ENCODE results near the gene RUBCNL. TPM values are rescaled to one million over a fixed set of nuclear protein-coding genes. Genes with fewer than 3 reads are reported as not detected.

The RUBCNL gene
- total and polyA plus RNA-seq, 2 of the 4 experiments (the other 2 are of a cell fraction) = 0.03 TPM; not detected in 1

DNA sequence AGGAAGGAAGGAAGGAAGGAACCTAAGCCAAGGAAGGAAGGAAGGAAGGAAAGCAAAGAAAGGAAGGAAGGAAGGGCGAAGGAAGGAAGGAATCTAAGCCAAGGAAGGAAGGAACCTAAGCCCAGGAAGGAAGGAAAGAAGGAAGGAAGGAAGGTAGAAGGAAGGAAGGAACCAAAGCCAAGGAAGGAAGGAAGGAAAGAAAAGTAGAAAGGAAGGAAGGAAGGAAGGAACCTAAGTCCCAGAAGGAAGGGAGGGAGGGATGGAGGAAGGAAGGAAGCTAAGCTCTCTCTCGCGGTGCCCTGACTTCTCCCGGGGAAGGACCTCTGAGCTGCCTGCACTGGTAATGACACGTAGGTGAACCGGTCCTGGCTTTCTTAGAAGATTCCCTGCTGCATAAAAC is 1.3 kb upstream of the RUBCNL start:
- no peak overlapping the region for H4K5ac ChIP-seq (ENCODE audit: low read depth, low read length)
- H3K23ac ChIP-seq (ENCODE audit: low read depth, low read length) = no peak overlapping the region
- H4K91ac ChIP-seq (ENCODE audit: insufficient read depth, low read depth, low read length) = no peak overlapping the region
- H3K4ac ChIP-seq (ENCODE audit: low read depth, low read length) = no peak overlapping the region
- 92% methylated on average over 5 of the region's 6 CpGs; no CpG with 5 or more reads in 1 of the 2 experiments for WGBS, 2 experiments (ENCODE audit: extremely low coverage in 2 of 2, insufficient read length in 1 of 2)
- no peaks in the 10 kb centered on the region for H3K36me3 ChIP-seq (ENCODE audit: control insufficient read depth, insufficient read depth, low read length)
- no peaks in the 10 kb centered on the region for H3K9me3 ChIP-seq (ENCODE audit: control insufficient read depth, insufficient read depth, low read length)
- TF ChIP-seq POLR2A (IDR thresholded peaks at IDR 0.05; ENCODE audit: low read depth, low read length) (no peak), MAZ (IDR thresholded peaks at IDR 0.05; ENCODE audit: borderline replicate concordance, low read depth, low read length) (no peak), RFX5 (IDR thresholded peaks at IDR 0.05; ENCODE audit: low read depth, low read length) (no peak), MXI1 (IDR thresholded peaks at IDR 0.05; ENCODE audit: borderline replicate concordance, low read depth, low read length) (no peak), BHLHE40 (IDR thresholded peaks at IDR 0.05; ENCODE audit: low read depth, low read length) (no peak), CEBPB (IDR thresholded peaks at IDR 0.05; ENCODE audit: low read depth, low read length) (no peak), RAD21 (IDR thresholded peaks at IDR 0.05; ENCODE audit: low read length) (no peak), RCOR1 (IDR thresholded peaks at IDR 0.05; ENCODE audit: insufficient replicate concordance, low read length) (no peak), NFE2L2 (IDR thresholded peaks at IDR 0.05; ENCODE audit: low read depth, low read length) (no peak), CHD1 (IDR thresholded peaks at IDR 0.05; ENCODE audit: low read depth, low read length) (no peak), SMC3 (IDR thresholded peaks at IDR 0.05; ENCODE audit: low read depth, low read length) (no peak), FOS (IDR thresholded peaks at IDR 0.05; ENCODE audit: low read depth, low read length) (no peak), MAFK (IDR thresholded peaks at IDR 0.05; ENCODE audit: low read depth, low read length) (no peak)
- TF ChIP-seq, protein P1, sequence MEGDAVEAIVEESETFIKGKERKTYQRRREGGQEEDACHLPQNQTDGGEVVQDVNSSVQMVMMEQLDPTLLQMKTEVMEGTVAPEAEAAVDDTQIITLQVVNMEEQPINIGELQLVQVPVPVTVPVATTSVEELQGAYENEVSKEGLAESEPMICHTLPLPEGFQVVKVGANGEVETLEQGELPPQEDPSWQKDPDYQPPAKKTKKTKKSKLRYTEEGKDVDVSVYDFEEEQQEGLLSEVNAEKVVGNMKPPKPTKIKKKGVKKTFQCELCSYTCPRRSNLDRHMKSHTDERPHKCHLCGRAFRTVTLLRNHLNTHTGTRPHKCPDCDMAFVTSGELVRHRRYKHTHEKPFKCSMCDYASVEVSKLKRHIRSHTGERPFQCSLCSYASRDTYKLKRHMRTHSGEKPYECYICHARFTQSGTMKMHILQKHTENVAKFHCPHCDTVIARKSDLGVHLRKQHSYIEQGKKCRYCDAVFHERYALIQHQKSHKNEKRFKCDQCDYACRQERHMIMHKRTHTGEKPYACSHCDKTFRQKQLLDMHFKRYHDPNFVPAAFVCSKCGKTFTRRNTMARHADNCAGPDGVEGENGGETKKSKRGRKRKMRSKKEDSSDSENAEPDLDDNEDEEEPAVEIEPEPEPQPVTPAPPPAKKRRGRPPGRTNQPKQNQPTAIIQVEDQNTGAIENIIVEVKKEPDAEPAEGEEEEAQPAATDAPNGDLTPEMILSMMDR (conservative IDR thresholded peaks at IDR 0.05; ENCODE audit: low read depth, low read length) = no peak
- TF ChIP-seq, protein P2, sequence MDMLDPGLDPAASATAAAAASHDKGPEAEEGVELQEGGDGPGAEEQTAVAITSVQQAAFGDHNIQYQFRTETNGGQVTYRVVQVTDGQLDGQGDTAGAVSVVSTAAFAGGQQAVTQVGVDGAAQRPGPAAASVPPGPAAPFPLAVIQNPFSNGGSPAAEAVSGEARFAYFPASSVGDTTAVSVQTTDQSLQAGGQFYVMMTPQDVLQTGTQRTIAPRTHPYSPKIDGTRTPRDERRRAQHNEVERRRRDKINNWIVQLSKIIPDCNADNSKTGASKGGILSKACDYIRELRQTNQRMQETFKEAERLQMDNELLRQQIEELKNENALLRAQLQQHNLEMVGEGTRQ (IDR thresholded peaks at IDR 0.05; ENCODE audit: low read depth, low read length) = no peak
- TF ChIP-seq, protein P3, sequence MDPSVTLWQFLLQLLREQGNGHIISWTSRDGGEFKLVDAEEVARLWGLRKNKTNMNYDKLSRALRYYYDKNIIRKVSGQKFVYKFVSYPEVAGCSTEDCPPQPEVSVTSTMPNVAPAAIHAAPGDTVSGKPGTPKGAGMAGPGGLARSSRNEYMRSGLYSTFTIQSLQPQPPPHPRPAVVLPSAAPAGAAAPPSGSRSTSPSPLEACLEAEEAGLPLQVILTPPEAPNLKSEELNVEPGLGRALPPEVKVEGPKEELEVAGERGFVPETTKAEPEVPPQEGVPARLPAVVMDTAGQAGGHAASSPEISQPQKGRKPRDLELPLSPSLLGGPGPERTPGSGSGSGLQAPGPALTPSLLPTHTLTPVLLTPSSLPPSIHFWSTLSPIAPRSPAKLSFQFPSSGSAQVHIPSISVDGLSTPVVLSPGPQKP (IDR thresholded peaks at IDR 0.05; ENCODE audit: borderline replicate concordance, low read depth, low read length) = no peak
- no peak overlapping the region for H2BK120ac ChIP-seq (ENCODE audit: low read depth, low read length)
- ATAC-seq (ENCODE audit: low read depth) (no peak), DNase-seq (no peak)
- no peak overlapping the region for H2AK5ac ChIP-seq (ENCODE audit: low read depth, low read length)
- POLR2A ChIA-PET (ENCODE audit: unreplicated experiment) = no interaction called here
- CTCF ChIA-PET = no interaction called here
- H4K20me1 ChIP-seq (ENCODE audit: insufficient read depth, low read length) = no peaks in the 10 kb centered on the region
- no peaks in the 10 kb centered on the region for H3K9me1 ChIP-seq (ENCODE audit: insufficient read depth, low read length)
- in situ Hi-C loops (cut with MboI; ENCODE audit: low sequenced_read_pairs) (no loop called here), dilution Hi-C loops (cut with HindIII; ENCODE audit: low sequenced_read_pairs, unreplicated experiment) (no loop called here), intact Hi-C loops (cut with micrococcal nuclease) (no loop called here)
- H3K79me1 ChIP-seq (ENCODE audit: low read depth in 1 of 2, low read length in 2 of 2) = no peaks in the 10 kb centered on the region
- H2BK5ac ChIP-seq (ENCODE audit: low read depth, low read length, poor library complexity, severe bottlenecking) = no peak overlapping the region
- no peak overlapping the region for H3K4me3 ChIP-seq (ENCODE audit: insufficient read depth, low read depth, low read length)
- H2BK20ac ChIP-seq (ENCODE audit: low read depth, low read length) = no peak overlapping the region
- no peak overlapping the region for H3K9ac ChIP-seq (ENCODE audit: low read depth, low read length)
- H3K4me1 ChIP-seq (ENCODE audit: control insufficient read depth, insufficient read depth, low read length) = no peaks in the 10 kb centered on the region
- H4K8ac ChIP-seq (ENCODE audit: low read depth in 2 of 2, low read length in 2 of 2) = no peak overlapping the region
- no peak overlapping the region for H3K27ac ChIP-seq (ENCODE audit: insufficient read depth, low read length)
- no peak overlapping the region for H3K56ac ChIP-seq (ENCODE audit: extremely low read depth, insufficient read depth, low read length)
- no peak overlapping the region for H3K18ac ChIP-seq (ENCODE audit: low read depth, low read length)
- no peak overlapping the region for H2AFZ ChIP-seq (replicated peaks; ENCODE audit: low read length, poor library complexity)
- H3K4me2 ChIP-seq (ENCODE audit: low read depth, low read length) = no peak overlapping the region
- no peak overlapping the region for H2AK9ac ChIP-seq (replicated peaks; ENCODE audit: low read depth, low read length, poor library complexity)
- H2BK15ac ChIP-seq (ENCODE audit: low read depth, low read length) = no peak overlapping the region
- peaks cover 43% of the 10 kb centered on the region for H3K27me3 ChIP-seq (ENCODE audit: control insufficient read depth, insufficient read depth, low read length)
- no peak overlapping the region for H3K14ac ChIP-seq (replicated peaks; ENCODE audit: low read depth, low read length)
- BruUV-seq (replicated peaks) = no TSS peak

Data from IMR-90 (cell line).